Trophoblast cell (in vitro differentiated cells and primary cell): ENCODE results near the gene FYB1.

Source experiments
- DNase-seq, 2 donors: peaks; one replicate each; pipeline ENCODE4 v3.0.0-alpha.2; 2016
- H2AFZ ChIP-seq: 2 replicates; pipeline ENCODE4 v1.6.1; 2013; ENCODE audit warnings: low read length, moderate library complexity, mild to moderate bottlenecking; ENCODE audit not compliant: insufficient read depth, poor library complexity
- H2AK5ac ChIP-seq: 2 replicates; pipeline ENCODE4 v1.6.1; 2013; ENCODE audit warnings: mild to moderate bottlenecking, low read length
- H2BK120ac ChIP-seq: 2 replicates; pipeline ENCODE4 v1.6.1; 2013; ENCODE audit warnings: low read length, mild to moderate bottlenecking, moderate library complexity; ENCODE audit not compliant: insufficient read depth, poor library complexity
- H2BK12ac ChIP-seq: 2 replicates; pipeline ENCODE4 v1.6.1; 2013; ENCODE audit warnings: mild to moderate bottlenecking, low read length, moderate library complexity
- H2BK5ac ChIP-seq: 2 replicates; pipeline ENCODE4 v1.6.1; 2013; ENCODE audit warnings: low read length, low read depth, moderate library complexity, mild to moderate bottlenecking; ENCODE audit not compliant: poor library complexity
- H3K14ac ChIP-seq: 2 replicates; pipeline ENCODE4 v1.6.1; 2013; ENCODE audit warnings: mild to moderate bottlenecking, low read length
- H3K18ac ChIP-seq: 2 replicates; pipeline ENCODE4 v1.6.1; 2013; ENCODE audit warnings: mild to moderate bottlenecking, low read length
- H3K23ac ChIP-seq: 2 replicates; pipeline ENCODE4 v1.6.1; 2013; ENCODE audit warnings: low read length
- H3K27ac ChIP-seq: 2 replicates; pipeline ENCODE4 v1.5.1; 2013; ENCODE audit warnings: low read depth, mild to moderate bottlenecking, inconsistent platforms, low read length, moderate library complexity
- H3K27me3 ChIP-seq: 2 replicates; pipeline ENCODE4 v1.6.1; 2013; ENCODE audit warnings: inconsistent platforms, mild to moderate bottlenecking, low read length, moderate library complexity; ENCODE audit not compliant: insufficient read depth
- H3K36me3 ChIP-seq, 2 experiments: 1 replicate in 1 of 2; 2 replicates in 1 of 2; pipeline ENCODE4 v1.6.1; 2013; ENCODE audit warnings: low read length in 2 of 2, mild to moderate bottlenecking in 2 of 2, moderate library complexity in 1 of 2; ENCODE audit not compliant: insufficient read depth in 2 of 2, control insufficient read depth in 1 of 2
- H3K4ac ChIP-seq: 2 replicates; pipeline ENCODE4 v1.6.1; 2013; ENCODE audit warnings: low read depth, mild to moderate bottlenecking, low read length, moderate library complexity
- H3K4me1 ChIP-seq, 2 experiments: 1 replicate in 1 of 2; 2 replicates in 1 of 2; pipeline ENCODE4 v1.6.1; 2013; ENCODE audit warnings: low read length in 2 of 2, mild to moderate bottlenecking in 2 of 2, moderate library complexity in 1 of 2; ENCODE audit not compliant: insufficient read depth in 2 of 2, control insufficient read depth in 1 of 2
- H3K4me2 ChIP-seq: 2 replicates; pipeline ENCODE4 v1.6.1; 2013; ENCODE audit warnings: inconsistent platforms, mild to moderate bottlenecking, low read length, moderate library complexity
- H3K4me3 ChIP-seq: 2 replicates; pipeline ENCODE4 v1.5.1; 2013; ENCODE audit warnings: mild to moderate bottlenecking, low read depth, low read length, inconsistent platforms
- H3K79me1 ChIP-seq: one replicate; pipeline ENCODE4 v1.6.1; 2013; ENCODE audit warnings: low read length
- H3K79me2 ChIP-seq: 2 replicates; pipeline ENCODE4 v1.6.1; 2013; ENCODE audit warnings: low read length, mild to moderate bottlenecking; ENCODE audit not compliant: control insufficient read depth, insufficient read depth, poor library complexity
- H3K9ac ChIP-seq: 2 replicates; pipeline ENCODE4 v1.6.1; 2013; ENCODE audit warnings: mild to moderate bottlenecking, low read length
- H3K9me3 ChIP-seq: 2 replicates; pipeline ENCODE4 v1.6.1; 2013; ENCODE audit warnings: low read depth, mild to moderate bottlenecking, control low read depth, inconsistent platforms, low read length; ENCODE audit not compliant: insufficient read depth
- H4K12ac ChIP-seq: 2 replicates; pipeline ENCODE4 v1.6.1; 2013; ENCODE audit warnings: low read depth, mild to moderate bottlenecking, low read length, moderate library complexity
- H4K8ac ChIP-seq: 2 replicates; pipeline ENCODE4 v1.6.1; 2013; ENCODE audit warnings: low read depth, mild to moderate bottlenecking, low read length, moderate library complexity
- H4K91ac ChIP-seq: one replicate; pipeline ENCODE4 v1.6.1; 2013; ENCODE audit warnings: low read depth, mild to moderate bottlenecking, low read length, moderate library complexity
- WGBS: extraction: QIAGEN DNeasy Blood & Tissue Kit; methylation state at CpG from one replicate; pipeline ENCODE4 v1.1.7; 2013; ENCODE audit warnings: missing lambda C conversion rate; ENCODE audit not compliant: insufficient read length, insufficient coverage; ENCODE audit errors: extremely low coverage; 5-methylcytosine and 5-hydroxymethylcytosine counted together

The FYB1 gene

GRCh38 chr5:39058178-39058921, 161.0 kb downstream of the FYB1 start:
- H2AFZ ChIP-seq: no peak overlapping the region
- H3K18ac ChIP-seq: no peak overlapping the region
- H2BK5ac ChIP-seq: no peak overlapping the region
- no peaks in the 10 kb centered on the region for H3K36me3 ChIP-seq
- H3K4ac ChIP-seq: no peak overlapping the region
- no peak overlapping the region for H3K4me3 ChIP-seq
- no peak overlapping the region for H3K27ac ChIP-seq
- H3K14ac ChIP-seq: no peak overlapping the region
- H3K23ac ChIP-seq: no peak overlapping the region
- no peaks in the 10 kb centered on the region for H3K79me2 ChIP-seq
- H3K27me3 ChIP-seq: no peaks in the 10 kb centered on the region
- H3K4me2 ChIP-seq: no peak overlapping the region
- no peak overlapping the region for H2BK120ac ChIP-seq
- DNase-seq: no peak
- H4K91ac ChIP-seq: no peak overlapping the region
- H4K12ac ChIP-seq: no peak overlapping the region
- no CpG with 5 or more reads among the region's 2 CpGs for WGBS
- no peaks in the 10 kb centered on the region for H3K9me3 ChIP-seq
- no peak overlapping the region for H2BK12ac ChIP-seq
- H3K79me1 ChIP-seq: no peaks in the 10 kb centered on the region
- no peak overlapping the region for H4K8ac ChIP-seq
- H3K9ac ChIP-seq: no peak overlapping the region
- H2AK5ac ChIP-seq: no peak overlapping the region
- no peaks in the 10 kb centered on the region for H3K4me1 ChIP-seq

GRCh38 chr5:39057734-39058133, 161.6 kb downstream of the FYB1 start:
- H3K4ac ChIP-seq: no peak overlapping the region
- H4K8ac ChIP-seq: no peak overlapping the region
- H3K23ac ChIP-seq: no peak overlapping the region
- H3K9ac ChIP-seq: no peak overlapping the region
- WGBS: no CpG with 5 or more reads among the region's 2 CpGs
- no peak overlapping the region for H3K4me3 ChIP-seq
- DNase-seq: no peak
- H2BK5ac ChIP-seq: no peak overlapping the region
- no peaks in the 10 kb centered on the region for H3K9me3 ChIP-seq
- no peak overlapping the region for H4K91ac ChIP-seq
- no peak overlapping the region for H3K18ac ChIP-seq
- H3K79me2 ChIP-seq: no peaks in the 10 kb centered on the region
- no peak overlapping the region for H2AFZ ChIP-seq
- no peak overlapping the region for H3K14ac ChIP-seq
- H3K27me3 ChIP-seq: no peaks in the 10 kb centered on the region
- no peaks in the 10 kb centered on the region for H3K79me1 ChIP-seq
- no peak overlapping the region for H3K4me2 ChIP-seq
- H4K12ac ChIP-seq: no peak overlapping the region
- H2BK120ac ChIP-seq: no peak overlapping the region
- no peak overlapping the region for H2AK5ac ChIP-seq
- no peak overlapping the region for H3K27ac ChIP-seq
- H3K36me3 ChIP-seq: no peaks in the 10 kb centered on the region
- no peak overlapping the region for H2BK12ac ChIP-seq
- H3K4me1 ChIP-seq: no peaks in the 10 kb centered on the region

- Histone ChIP-seq H2AK5ac (no peak overlapping the region), H3K79me1 (no peaks in the 10 kb centered on the region), H3K14ac (no peak overlapping the region), H2BK120ac (no peak overlapping the region), H3K4me1 (no peaks in the 10 kb centered on the region), H3K79me2 (no peaks in the 10 kb centered on the region), H3K36me3 (no peaks in the 10 kb centered on the region), H2BK12ac (no peak overlapping the region), H3K9ac (no peak overlapping the region), H3K23ac (no peak overlapping the region), H3K4me2 (no peak overlapping the region), H4K12ac (no peak overlapping the region), H2AFZ (no peak overlapping the region), H4K8ac (no peak overlapping the region), H3K18ac (no peak overlapping the region), H2BK5ac (no peak overlapping the region), H3K27me3 (no peaks in the 10 kb centered on the region), H3K4ac (no peak overlapping the region), H3K9me3 (no peaks in the 10 kb centered on the region), H3K4me3 (no peak overlapping the region), H4K91ac (no peak overlapping the region), H3K27ac (no peak overlapping the region)
- no peak for DNase-seq
- WGBS: no CpG with 5 or more reads among the region's 5 CpGs
These were observed 163.5 kb downstream of the FYB1 start for GRCh38 chr5:39055768-39056398.
